K562 (cell line): ENCODE results near the gene USP35. TPM values are rescaled to one million over a fixed set of nuclear protein-coding genes. Genes with fewer than 3 reads are reported as not detected.
A peak's percentile ranks its signal among the peaks of the same experiment; 100 is the strongest.

ENCODE experiments used
- ADNP ChIP-seq: fragments of 200-800 bp; sonication (Bioruptor generic); IDR thresholded peaks from 2 replicates; pipeline ENCODE4 v1.6.1; 2016; ENCODE audit warnings: missing genetic modification characterization, missing compliant biosample characterization
- EP300 ChIP-seq: IDR thresholded peaks from 2 replicates; pipeline ENCODE4 v1.6.1; 2012; ENCODE audit warnings: low read length, improper control_type of control experiment
- GATA2 ChIP-seq: sonication (generic); formaldehyde crosslinking; IDR thresholded peaks from 2 replicates; pipeline ENCODE4 v1.4.0; 2020; ENCODE audit warnings: mild to moderate bottlenecking, missing genetic modification reagents
- HIVEP1 ChIP-seq: fragments of 250-450 bp; sonication (Bioruptor Pico); IDR thresholded peaks from 2 replicates; pipeline ENCODE4 v1.4.0; 2020; ENCODE audit warnings: mild to moderate bottlenecking
- HMBOX1 ChIP-seq: sonication (generic); IDR thresholded peaks from 2 replicates; pipeline ENCODE4 v1.6.1; 2016
- KLF1 ChIP-seq: fragments of 450-650 bp; IDR thresholded peaks from 2 replicates; pipeline ENCODE4 v1.6.1; 2016; ENCODE audit warnings: missing genetic modification characterization, missing compliant biosample characterization
- KLF6 ChIP-seq: fragments of 250-450 bp; sonication (Bioruptor Pico); IDR thresholded peaks from 2 replicates; pipeline ENCODE4 v1.4.0; 2020; ENCODE audit warnings: mild to moderate bottlenecking, moderate library complexity, borderline replicate concordance
- NCOA1 ChIP-seq: fragments of 450-650 bp; IDR thresholded peaks from 2 replicates; pipeline ENCODE4 v1.6.1; 2016; ENCODE audit warnings: low read depth
- NCOA4 ChIP-seq: fragments of 450-650 bp; IDR thresholded peaks from 2 replicates; pipeline ENCODE4 v1.6.1; 2018; ENCODE audit warnings: mild to moderate bottlenecking; ENCODE audit not compliant: partially characterized antibody
- NEUROD1 ChIP-seq: fragments of 150-350 bp; IDR thresholded peaks from 2 replicates; pipeline ENCODE4 v1.6.1; 2014; ENCODE audit warnings: borderline replicate concordance, low read length, low read depth; ENCODE audit not compliant: partially characterized antibody
- NR3C1 ChIP-seq: sonication (generic); formaldehyde crosslinking; IDR thresholded peaks from 2 replicates; pipeline ENCODE4 v1.8.1; 2022; ENCODE audit warnings: missing genetic modification reagents
- POLR2A ChIP-seq: fragments of 450-650 bp; conservative IDR thresholded peaks from 2 replicates; pipeline ENCODE4 v1.6.1; 2016
- RBM39 ChIP-seq: fragments of 200-400 bp; formaldehyde crosslinking; optimal IDR thresholded peaks from 2 replicates; pipeline ENCODE3; 2018; ENCODE audit warnings: low read depth, low read length
- SIX5 ChIP-seq, 2 experiments: IDR thresholded peaks; 2 replicates each; pipeline ENCODE4 v1.6.1; 2011; ENCODE audit warnings: low read length in 2 of 2, borderline replicate concordance in 1 of 2, low read depth in 1 of 2, mild to moderate bottlenecking in 1 of 2, moderate library complexity in 1 of 2; ENCODE audit not compliant: insufficient read depth in 1 of 2
- SMARCC2 ChIP-seq: fragments of 450-650 bp; IDR thresholded peaks from 2 replicates; pipeline ENCODE4 v1.6.1; 2017; ENCODE audit warnings: antibody characterized with exemption, moderate library complexity, mild to moderate bottlenecking, low read depth
- SMARCE1 ChIP-seq: fragments of 450-650 bp; IDR thresholded peaks from 2 replicates; pipeline ENCODE4 v1.7.1; 2016; ENCODE audit warnings: mild to moderate bottlenecking
- SREBF1 ChIP-seq: fragments of 150-350 bp; IDR thresholded peaks from 2 replicates; pipeline ENCODE4 v1.6.1; 2014; ENCODE audit warnings: antibody characterized with exemption, low read depth, low read length, borderline replicate concordance
- ZNF124 ChIP-seq: sonication (generic); formaldehyde crosslinking; IDR thresholded peaks from 2 replicates; pipeline ENCODE4 v1.8.1; 2022; ENCODE audit warnings: missing genetic modification reagents
- ZNF175 ChIP-seq: fragments of 200-800 bp; sonication (Bioruptor generic); IDR thresholded peaks from 2 replicates; pipeline ENCODE4 v1.6.1; 2016; ENCODE audit warnings: low read depth, mild to moderate bottlenecking, missing genetic modification characterization, missing compliant biosample characterization
- ZNF512 ChIP-seq: IDR thresholded peaks from 2 replicates; pipeline ENCODE4 v1.6.1; 2016; ENCODE audit warnings: missing genetic modification characterization, missing compliant biosample characterization
- polyA plus RNA-seq, 8 experiments: library from polyadenylated mRNA; depleted of rRNA in 4 of 8; stranded (reverse) in 5 of 8; unstranded in 3 of 8; fragments of >200 nt; fragmentation: Nextera tagmentation in 2 of 8; fragmentation: Illumina TruSeq in 1 of 8; extraction: Ambion mirVana in 2 of 8; extraction: Trizol in 1 of 8; gene quantifications; 2 replicates each; pipeline versions ENCODE4 v1.2.1 to v1.2.3, GENCODE V29; 2011 to 2014; ENCODE audit warnings: inconsistent platforms in 1 of 8, missing spikeins in 1 of 8
- total RNA-seq, 7 experiments: library from RNA; depleted of rRNA in 6 of 7; stranded (reverse); fragments of >200 nt in 6 of 7; fragmentation: Illumina TruSeq in 2 of 7; extraction: Trizol in 2 of 7; gene quantifications; 2 replicates each; pipeline versions ENCODE4 v1.2.1 to v1.2.3, GENCODE V29; 2011 to 2021; ENCODE audit warnings: low replicate concordance in 1 of 7
- TF ChIP-seq, protein P1 (sequence below): fragments of 200-800 bp; sonication (Bioruptor generic); IDR thresholded peaks from 2 replicates; pipeline ENCODE4 v1.6.1; 2016; ENCODE audit warnings: missing genetic modification characterization, missing compliant biosample characterization

Gene USP35
- total and polyA plus RNA-seq, 9 of the 15 experiments (the other 6 are each of a cell fraction or from before 2014, with no cell fraction given), result 0.01 to 4.8 (median 3.6) TPM

DNA sequence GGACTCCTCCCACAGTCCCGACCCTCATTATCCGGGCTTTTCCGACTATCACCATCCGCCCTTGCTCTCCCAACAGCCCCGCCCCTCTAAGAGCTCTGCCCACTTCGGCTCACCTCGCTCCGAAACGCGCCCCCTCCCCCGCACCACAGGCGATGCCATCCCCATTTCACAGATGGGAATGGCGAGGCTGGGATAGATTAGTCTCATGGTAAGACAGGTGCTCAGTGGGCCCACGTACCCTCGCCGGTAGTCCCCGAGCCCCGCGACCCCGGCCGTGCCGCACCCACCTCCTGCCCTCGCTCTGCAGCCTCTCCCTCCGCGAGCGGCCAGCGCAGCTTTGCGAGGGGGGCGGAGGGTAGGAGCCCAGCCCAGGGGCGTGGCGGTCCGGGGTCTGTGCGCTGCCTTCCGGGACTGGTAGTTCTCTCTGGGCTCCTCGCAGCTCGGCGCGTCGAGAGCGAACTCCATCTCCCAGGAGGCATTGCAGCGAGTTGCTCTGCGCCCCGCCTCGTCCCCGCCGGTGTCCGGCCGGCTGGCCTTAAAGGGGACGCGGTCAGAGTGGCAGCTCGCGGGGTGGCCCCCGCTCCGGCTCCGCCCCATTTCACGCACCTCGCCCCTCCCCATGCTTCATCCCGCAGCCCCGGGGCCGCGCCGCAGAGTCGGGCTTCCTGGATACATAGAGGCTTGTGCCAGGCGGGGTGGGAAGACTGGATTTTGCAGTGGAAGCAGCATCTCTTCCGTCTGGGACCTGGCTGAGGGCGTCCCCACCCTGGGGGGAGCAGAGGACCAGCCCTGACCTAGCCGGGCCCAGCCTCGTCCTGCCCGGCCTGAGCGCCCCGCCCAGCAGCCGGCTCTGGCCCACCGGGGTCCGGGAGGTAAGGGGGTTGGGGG lies at the start of gene USP35, which contains the start of gene KCTD21 (continued):
- TF ChIP-seq, protein P1, sequence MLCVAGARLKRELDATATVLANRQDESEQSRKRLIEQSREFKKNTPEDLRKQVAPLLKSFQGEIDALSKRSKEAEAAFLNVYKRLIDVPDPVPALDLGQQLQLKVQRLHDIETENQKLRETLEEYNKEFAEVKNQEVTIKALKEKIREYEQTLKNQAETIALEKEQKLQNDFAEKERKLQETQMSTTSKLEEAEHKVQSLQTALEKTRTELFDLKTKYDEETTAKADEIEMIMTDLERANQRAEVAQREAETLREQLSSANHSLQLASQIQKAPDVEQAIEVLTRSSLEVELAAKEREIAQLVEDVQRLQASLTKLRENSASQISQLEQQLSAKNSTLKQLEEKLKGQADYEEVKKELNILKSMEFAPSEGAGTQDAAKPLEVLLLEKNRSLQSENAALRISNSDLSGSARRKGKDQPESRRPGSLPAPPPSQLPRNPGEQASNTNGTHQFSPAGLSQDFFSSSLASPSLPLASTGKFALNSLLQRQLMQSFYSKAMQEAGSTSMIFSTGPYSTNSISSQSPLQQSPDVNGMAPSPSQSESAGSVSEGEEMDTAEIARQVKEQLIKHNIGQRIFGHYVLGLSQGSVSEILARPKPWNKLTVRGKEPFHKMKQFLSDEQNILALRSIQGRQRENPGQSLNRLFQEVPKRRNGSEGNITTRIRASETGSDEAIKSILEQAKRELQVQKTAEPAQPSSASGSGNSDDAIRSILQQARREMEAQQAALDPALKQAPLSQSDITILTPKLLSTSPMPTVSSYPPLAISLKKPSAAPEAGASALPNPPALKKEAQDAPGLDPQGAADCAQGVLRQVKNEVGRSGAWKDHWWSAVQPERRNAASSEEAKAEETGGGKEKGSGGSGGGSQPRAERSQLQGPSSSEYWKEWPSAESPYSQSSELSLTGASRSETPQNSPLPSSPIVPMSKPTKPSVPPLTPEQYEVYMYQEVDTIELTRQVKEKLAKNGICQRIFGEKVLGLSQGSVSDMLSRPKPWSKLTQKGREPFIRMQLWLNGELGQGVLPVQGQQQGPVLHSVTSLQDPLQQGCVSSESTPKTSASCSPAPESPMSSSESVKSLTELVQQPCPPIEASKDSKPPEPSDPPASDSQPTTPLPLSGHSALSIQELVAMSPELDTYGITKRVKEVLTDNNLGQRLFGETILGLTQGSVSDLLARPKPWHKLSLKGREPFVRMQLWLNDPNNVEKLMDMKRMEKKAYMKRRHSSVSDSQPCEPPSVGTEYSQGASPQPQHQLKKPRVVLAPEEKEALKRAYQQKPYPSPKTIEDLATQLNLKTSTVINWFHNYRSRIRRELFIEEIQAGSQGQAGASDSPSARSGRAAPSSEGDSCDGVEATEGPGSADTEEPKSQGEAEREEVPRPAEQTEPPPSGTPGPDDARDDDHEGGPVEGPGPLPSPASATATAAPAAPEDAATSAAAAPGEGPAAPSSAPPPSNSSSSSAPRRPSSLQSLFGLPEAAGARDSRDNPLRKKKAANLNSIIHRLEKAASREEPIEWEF (CRISPR knock-in tag), result no peak
- no peak for TF ChIP-seq SMARCE1
- TF ChIP-seq GATA2 (CRISPR knock-in tag), result no peak
- TF ChIP-seq HIVEP1, result no peak
- no peak for TF ChIP-seq ZNF512 (tag)
- peak; percentile 61; the same call in 1 of the 2 replicates for TF ChIP-seq ZNF175 (CRISPR knock-in tag)
- no peak for TF ChIP-seq SMARCC2
- peak; percentile 57; the same call in 1 of the 2 replicates for TF ChIP-seq SREBF1
- no peak for TF ChIP-seq ZNF124 (CRISPR knock-in tag)
- TF ChIP-seq KLF6, result no peak
- TF ChIP-seq POLR2A, result peak; percentile 62; the same call in 1 of the 2 replicates
- no peak for TF ChIP-seq HMBOX1
- TF ChIP-seq NR3C1 (CRISPR knock-in tag), result no peak
- TF ChIP-seq NCOA1, result no peak
- TF ChIP-seq EP300, result 0 out of 2 replicates have a peak, but pooled peaks have one; percentile 0
- TF ChIP-seq ADNP (tag), result peak; percentile 100
- peak; percentile 59 for TF ChIP-seq NEUROD1
- peak; percentile 88 to 90 for TF ChIP-seq SIX5 (IDR thresholded peaks at IDR 0.05; ENCODE audit: borderline replicate concordance in 1 of 2, insufficient read depth in 1 of 2, low read depth in 1 of 2, low read length in 2 of 2)
- TF ChIP-seq KLF1, result peak; percentile 83; the same call in 1 of the 2 replicates
- peak; percentile 67 for TF ChIP-seq RBM39
- peak; percentile 89 for TF ChIP-seq NCOA4
